Activated naive CD4-positive, alpha-beta T cell treated with anti-CD3 and anti-CD28 coated beads, Interleukin-2, amount 10 ng/mL, durations not matched to agents 7 days and 5 days (primary cell): ENCODE data around the gene RPUSD4.
A peak's percentile ranks its signal among the peaks of the same experiment; 100 is the strongest.

Experiments used
- CTCF ChIA-PET: fragments of 350-600 bp; sonication (Branson Sonifier 250); formaldehyde crosslinking; loops from one replicate; lab custom pipeline; 2021; ENCODE audit warnings: antibody characterized with exemption; lab: Charles Lee
- DNase-seq: peaks from one replicate; pipeline ENCODE4 v3.0.0-alpha.2; 2020
- H3K27ac Mint-ChIP-seq: one replicate; pipeline ENCODE4 v1.8.0; 2021; ENCODE audit warnings: mild to moderate bottlenecking, moderate library complexity, mixed read lengths
- H3K27me3 Mint-ChIP-seq: one replicate; pipeline ENCODE4 v1.8.0; 2021; ENCODE audit warnings: mild to moderate bottlenecking, mixed read lengths
- H3K36me3 Mint-ChIP-seq: one replicate; pipeline ENCODE4 v1.8.0; 2021; ENCODE audit warnings: mixed read lengths
- H3K4me1 Mint-ChIP-seq: one replicate; pipeline ENCODE4 v1.8.0; 2021; ENCODE audit warnings: mixed read lengths
- H3K4me3 Mint-ChIP-seq: one replicate; pipeline ENCODE4 v1.8.0; 2021; ENCODE audit warnings: mild to moderate bottlenecking, moderate library complexity, mixed read lengths
- H3K9me3 Mint-ChIP-seq: one replicate; pipeline ENCODE4 v1.8.0; 2021; ENCODE audit warnings: mixed read lengths

The RPUSD4 gene

DNA sequence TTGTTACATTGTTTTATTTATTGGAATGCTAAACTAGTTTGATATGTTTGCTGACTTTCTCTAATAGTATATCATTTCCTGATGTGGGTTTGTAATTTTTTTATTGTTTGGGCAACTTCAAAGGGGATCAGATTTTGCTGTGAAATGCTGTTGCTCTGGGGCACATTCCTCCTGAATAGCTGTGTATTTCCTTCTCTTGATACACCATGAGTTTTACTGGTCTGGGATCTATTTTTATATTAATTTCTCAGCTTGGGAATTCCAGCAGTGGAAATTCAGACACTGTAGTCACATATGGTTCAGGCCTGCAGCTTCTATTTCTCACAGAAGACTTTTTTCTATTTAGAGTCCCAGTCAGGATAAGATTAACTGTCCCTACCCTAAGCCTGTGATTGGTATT, 58.9 kb downstream of the RPUSD4 start:
- CTCF ChIA-PET, result no interaction called here
- Mint-ChIP-seq H3K4me1 (peaks cover 8% of the 10 kb centered on the region), H3K9me3 (peaks cover 2% of the 10 kb centered on the region), H3K27ac (no peak overlapping the region), H3K36me3 (no peaks in the 10 kb centered on the region), H3K27me3 (peaks cover 41% of the 10 kb centered on the region), H3K4me3 (no peak overlapping the region)
- DNase-seq, result no peak

DNA sequence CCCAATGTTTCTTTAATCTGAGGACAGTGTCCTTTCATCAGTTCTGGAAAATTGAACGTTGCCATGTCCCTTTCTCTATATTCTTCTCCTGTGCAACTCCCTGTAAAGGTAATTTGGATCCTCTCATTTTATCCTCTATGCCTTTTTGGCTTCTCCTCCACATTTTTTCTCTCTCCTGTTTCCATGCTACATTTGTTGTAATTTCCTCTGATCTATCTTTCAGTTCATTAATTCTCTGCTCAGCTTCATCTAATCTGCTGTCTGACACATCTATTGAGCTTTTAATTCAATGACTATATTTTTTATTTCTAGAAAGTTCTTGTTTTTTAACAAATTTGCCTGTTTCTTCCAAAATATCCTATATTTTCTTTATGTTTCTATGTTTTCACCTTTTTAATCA, 59.3 kb downstream of the RPUSD4 start:
- Mint-ChIP-seq H3K9me3 (peaks cover 2% of the 10 kb centered on the region), H3K4me3 (no peak overlapping the region), H3K36me3 (no peaks in the 10 kb centered on the region), H3K27ac (peak overlapping the region; percentile 16), H3K27me3 (peaks cover 41% of the 10 kb centered on the region), H3K4me1 (peaks cover 8% of the 10 kb centered on the region)
- CTCF ChIA-PET, result no interaction called here
- DNase-seq, result no peak
